Measurements from ENCODE around the gene ASCL5. TPM values are rescaled to one million over a fixed set of nuclear protein-coding genes. Genes with fewer than 3 reads are reported as not detected.
A peak's percentile ranks its signal among the peaks of the same experiment; 100 is the strongest.

ASCL5 gene
- total RNA-seq, 1 experiment from 2014 or later, result not detected

DNA sequence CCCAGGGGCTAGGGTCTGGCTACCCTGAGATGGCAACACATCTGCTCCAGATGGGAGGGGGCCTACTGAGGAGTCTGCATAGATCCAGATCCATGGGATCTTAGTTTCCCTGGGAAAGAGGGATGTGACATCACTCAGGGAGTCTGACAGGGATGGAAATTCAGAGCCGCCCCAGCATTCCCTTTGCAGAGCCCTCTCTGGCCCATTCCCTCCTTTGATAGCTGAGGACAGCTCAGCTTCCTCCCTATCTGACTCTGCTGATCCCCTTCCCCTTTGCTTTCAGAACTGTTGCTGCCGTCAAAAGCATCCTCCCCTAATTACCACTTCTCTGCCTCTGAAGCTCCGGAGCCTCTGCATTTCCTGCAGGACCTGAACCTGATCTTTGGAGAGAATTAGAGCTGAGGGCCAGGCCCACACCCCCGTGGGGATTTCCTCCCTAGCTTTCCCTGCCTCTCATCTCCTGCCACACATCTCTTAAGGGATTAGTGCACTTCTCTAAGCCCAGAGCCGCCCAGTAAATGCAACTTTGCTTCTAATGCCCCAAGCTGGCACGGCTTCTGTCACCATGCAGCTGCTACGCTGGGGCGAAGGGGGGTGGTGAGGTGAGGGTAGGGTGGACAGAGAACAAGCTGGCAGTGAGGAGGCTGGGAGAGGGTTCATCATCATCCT is 9.5 kb upstream of the ASCL5 start:
- no peak for DNase-seq (ENCODE audit: low read depth)

- DNase-seq (ENCODE audit: low read depth), result no peak
These were observed 7.4 kb upstream of the ASCL5 start for GRCh38 chr1:201134405-201134804.

GRCh38 chr1:201131398-201131797 is 4.4 kb upstream of the ASCL5 start:
- no peak for DNase-seq (ENCODE audit: low read depth)

- no peak for DNase-seq (ENCODE audit: low read depth)
These were observed 2.0 kb upstream of the ASCL5 start for GRCh38 chr1:201128962-201129361.

GRCh38 chr1:201128476-201128875 is 1.5 kb upstream of the ASCL5 start:
- DNase-seq (ENCODE audit: low read depth), result no peak

- peak; percentile 80 for DNase-seq (ENCODE audit: low read depth)
These were observed 921 bp upstream of the ASCL5 start for GRCh38 chr1:201127755-201128455.

DNA sequence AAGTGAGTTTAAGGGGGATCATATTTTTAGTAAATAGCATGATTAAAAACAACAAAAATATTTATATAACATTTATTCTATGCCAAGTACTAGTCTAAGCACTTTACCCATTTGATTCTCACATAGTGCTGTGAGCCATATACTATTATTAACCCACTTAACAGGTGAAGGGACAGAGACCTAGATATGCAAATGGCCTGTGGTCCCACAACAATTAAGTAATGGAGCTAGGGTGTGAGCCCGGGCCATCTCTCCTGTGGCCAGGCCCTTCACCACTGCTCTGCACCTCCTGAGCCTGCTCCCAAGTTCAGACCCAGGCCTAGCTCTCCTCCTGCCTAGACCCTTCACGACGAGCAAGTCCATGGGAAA is 537 bp downstream of the ASCL5 start:
- no peak for DNase-seq (ENCODE audit: low read depth)

GRCh38 chr1:201125800-201126199 is 1.2 kb downstream of the ASCL5 start:
- DNase-seq (ENCODE audit: low read depth), result no peak

GRCh38 chr1:201125019-201125418 is 2.0 kb downstream of the ASCL5 start:
- no peak for DNase-seq (ENCODE audit: low read depth)

GRCh38 chr1:201123866-201124265 is 3.1 kb downstream of the ASCL5 start:
- DNase-seq (ENCODE audit: low read depth), result no peak

DNA sequence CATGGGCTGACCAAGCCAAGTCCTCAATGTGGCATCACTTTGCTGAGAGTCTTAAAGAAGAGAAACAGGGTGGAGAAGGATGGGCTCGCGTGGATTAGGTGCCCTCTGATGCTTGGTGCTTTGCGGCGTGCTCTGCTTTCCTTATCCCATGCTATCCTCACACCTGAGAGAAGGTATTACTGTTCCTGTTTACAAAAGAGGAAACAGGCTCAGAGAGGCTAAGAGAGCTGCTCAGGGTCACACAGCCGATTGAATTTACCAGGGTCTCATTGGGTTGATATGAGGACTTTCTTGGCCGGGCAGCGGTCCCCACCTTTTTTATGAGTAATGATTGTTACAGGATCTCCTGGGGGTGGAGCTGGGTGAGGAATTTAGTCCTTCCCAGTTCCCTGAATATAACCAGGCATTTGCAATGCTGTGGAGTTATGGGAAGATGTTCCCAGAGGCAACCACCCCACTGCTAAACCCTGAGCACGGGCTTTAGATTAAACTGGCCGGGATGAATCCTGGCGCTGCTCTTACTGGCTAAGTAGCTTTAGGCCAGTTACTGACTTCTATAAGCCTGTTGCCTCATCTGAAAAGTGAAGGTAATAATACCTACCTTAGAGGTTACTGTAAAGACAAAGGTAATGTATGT is 4.5 kb downstream of the ASCL5 start:
- no peak for DNase-seq (ENCODE audit: low read depth)

- DNase-seq (ENCODE audit: low read depth), result no peak
These were observed 7.5 kb downstream of the ASCL5 start for GRCh38 chr1:201119206-201120197.

DNA sequence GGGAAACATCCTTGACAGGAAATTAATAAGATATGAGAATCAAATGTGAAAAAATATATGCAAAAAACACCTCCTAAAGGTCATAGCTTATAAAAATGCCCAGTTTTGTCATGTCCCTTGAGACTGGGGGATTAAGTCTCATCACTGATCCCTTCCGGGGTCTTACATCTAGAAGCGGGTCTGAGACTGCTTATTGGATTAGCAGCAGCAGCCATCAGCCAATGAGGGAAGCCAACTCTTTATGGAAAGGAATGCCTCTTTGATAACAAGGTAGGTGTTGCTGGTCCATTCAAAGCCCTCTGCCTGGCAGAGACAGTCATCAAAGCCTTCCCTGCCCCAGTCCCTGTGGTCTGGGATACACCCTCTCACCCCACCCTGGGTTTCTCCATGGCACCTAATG is 10.9 kb downstream of the ASCL5 start:
- DNase-seq (ENCODE audit: low read depth), result no peak

GRCh38 chr1:201115390-201115937 is 11.5 kb downstream of the ASCL5 start:
- no peak for DNase-seq (ENCODE audit: low read depth)

DNA sequence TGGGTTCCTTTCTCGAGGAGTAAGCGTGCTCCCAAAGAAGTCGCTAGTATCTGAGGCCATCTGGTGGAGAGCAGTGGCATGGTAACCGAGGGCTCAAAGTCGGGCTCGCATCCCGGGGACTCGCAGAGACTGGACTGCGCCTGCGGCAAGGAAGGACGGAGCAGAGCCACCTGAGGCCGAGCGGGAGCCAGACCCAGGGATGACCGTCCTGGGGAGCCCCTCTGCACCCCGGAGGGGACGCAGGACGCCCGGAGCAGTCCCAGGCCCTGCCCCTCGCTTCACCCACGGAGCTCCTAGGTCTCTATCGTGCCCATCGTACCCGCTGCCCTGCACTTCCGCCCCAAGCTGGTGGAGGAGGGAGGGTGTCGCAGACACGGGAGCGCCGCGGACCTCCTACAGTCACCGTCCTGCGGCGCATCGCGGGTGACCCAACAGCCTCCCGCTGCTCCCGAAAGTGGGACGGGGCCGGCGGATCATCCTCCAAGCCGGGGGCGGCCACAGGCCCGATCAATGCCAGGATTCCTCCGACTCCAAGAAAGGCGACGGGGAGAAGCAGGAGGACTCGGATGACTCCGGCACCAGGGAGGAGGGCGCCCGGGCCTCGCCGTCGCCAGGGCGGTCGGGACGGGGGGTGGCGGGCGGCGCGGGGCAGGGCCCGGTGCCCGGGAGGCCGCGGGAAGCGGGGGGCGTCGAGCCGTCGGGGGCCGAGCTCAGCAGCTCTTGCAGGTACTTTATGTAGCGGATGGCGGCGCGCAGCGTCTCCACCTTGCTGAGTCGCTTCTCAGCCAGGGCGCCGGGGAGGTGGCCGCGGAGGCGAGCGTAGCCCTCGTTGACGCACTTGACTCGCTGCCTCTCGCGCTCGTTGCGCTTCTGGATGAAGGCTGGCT is 12.5 kb downstream of the ASCL5 start:
- DNase-seq (ENCODE audit: low read depth), result peak; percentile 89

DNA sequence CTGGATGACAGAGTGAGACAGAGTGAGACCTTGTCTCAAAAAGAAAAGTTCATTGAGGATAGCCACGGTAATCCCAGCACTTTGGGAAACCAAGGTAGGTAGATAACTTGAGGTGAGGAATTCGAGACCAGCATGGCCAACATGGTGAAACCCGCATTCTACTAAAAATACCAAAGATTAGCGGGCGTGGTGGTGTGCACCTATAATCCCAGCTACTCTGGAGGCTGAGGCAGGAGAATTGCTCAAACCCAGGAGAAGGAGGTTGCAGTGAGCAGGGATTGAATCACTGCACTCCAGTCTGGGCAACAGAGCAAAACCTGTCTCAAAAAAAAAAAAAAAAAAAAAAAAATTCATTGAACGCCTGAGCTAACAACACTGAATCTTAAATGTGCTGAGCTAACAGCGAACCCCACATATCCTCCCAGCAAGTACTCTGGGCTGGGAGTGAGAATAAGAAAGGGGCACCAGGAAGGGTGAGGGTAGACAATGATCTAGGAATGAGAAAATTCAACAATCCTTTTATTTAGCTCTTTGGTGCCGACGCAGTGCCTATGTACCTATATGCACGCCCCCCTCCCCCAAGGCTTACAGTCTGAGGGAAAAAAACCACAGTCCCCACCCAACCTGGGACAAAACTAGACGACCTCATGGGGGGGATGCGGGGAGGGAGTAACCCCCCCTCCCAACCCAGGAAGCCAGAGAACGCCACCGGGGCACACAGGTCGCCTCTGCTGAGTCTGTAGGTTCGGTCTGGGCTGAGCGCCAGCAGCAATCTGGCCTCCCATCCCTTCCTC is 13.3 kb downstream of the ASCL5 start:
- DNase-seq (ENCODE audit: low read depth), result no peak

DNA sequence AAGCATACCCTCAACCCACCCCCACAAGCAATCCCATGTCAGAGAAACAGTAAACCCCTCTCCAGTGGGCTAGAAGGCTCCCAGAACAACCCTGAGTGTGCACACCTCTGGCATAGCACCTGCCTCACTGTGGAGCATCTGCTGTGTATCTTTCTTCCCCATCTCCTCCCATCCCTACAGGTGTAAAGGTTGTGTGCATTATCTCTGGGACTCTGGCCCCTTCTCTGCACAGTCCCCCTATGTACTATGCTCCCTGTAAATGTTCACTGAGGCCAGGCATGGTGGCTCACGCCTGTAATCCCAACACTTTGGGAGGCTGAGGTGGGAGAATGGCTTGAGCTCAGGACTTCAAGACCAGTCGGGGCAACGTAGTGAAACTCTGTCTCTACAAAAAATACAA is 14.1 kb downstream of the ASCL5 start:
- DNase-seq (ENCODE audit: low read depth), result no peak

- DNase-seq (ENCODE audit: low read depth), result no peak
These were observed 14.7 kb downstream of the ASCL5 start, which contains the start of gene CACNA1S for GRCh38 chr1:201112173-201112731. Gene CACNA1S, minus strand, starts transcription at chr1:201112426. Its CDS starts 87 bp downstream, at chr1:201112339.

- DNase-seq (ENCODE audit: low read depth), result no peak
These were observed 15.3 kb downstream of the ASCL5 start for GRCh38 chr1:201111672-201112071.
